ENCODE results near the gene DMBX1. TPM values are rescaled to one million over a fixed set of nuclear protein-coding genes. Genes with fewer than 3 reads are reported as not detected.

The DMBX1 gene
- total RNA-seq, 5 donors from 2014 or later (not counting 1 experiment from before 2014, with no cell fraction given): not detected

DNA sequence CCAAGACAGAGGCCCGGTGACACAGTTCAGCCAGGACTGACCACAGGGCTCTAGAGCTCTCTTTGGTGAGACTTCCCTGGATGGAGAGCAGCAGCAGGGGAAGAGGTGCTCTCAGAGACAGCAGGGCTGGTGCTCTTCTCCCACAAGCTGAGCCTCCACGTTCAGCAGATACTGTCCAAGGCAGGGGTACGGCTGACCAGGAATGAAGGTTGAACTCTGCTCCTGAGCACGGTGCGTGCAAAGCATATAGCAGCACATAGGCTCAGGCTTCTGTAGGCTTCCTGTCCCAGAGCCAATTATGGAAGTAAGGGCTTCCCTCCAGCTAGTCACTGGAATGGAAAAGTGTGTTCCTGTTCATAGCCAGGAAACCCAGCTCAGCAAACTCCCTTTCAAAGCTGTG, 23.9 kb downstream of the DMBX1 start:
- Histone ChIP-seq H3K4me3 (ENCODE audit: control insufficient read depth in 1 of 2, extremely low read depth in 1 of 2, low read length in 1 of 2) (no peak overlapping the region), H3K9me3 (no peaks in the 10 kb centered on the region), H3K36me3 (ENCODE audit: control insufficient read depth in 2 of 2, extremely low read depth in 1 of 2, insufficient read depth in 1 of 2, low read length in 1 of 2) (no peaks in the 10 kb centered on the region), H3K4me1 (ENCODE audit: control insufficient read depth in 1 of 2, extremely low read depth in 1 of 2, insufficient read depth in 2 of 2, low read length in 2 of 2) (peaks cover 0 to 5% of the 10 kb centered on the region in 2 experiments), H3K27ac (ENCODE audit: low read length) (no peak overlapping the region), H3K27me3 (replicated peaks in 1 of 2; ENCODE audit: control insufficient read depth in 2 of 2, extremely low read depth in 1 of 2, insufficient read depth in 2 of 2, low read length in 1 of 2) (peaks cover 3 to 55% of the 10 kb centered on the region in 2 experiments)
- no peak overlapping the region for H3K27ac Mint-ChIP-seq
- H3K9me3 Mint-ChIP-seq: no peaks in the 10 kb centered on the region
- H3K36me3 Mint-ChIP-seq: no peaks in the 10 kb centered on the region
- no peak for ATAC-seq (replicated peaks in 1 of 4)
- H3K4me3 Mint-ChIP-seq: no peak overlapping the region
- peaks cover 41 to 48% of the 10 kb centered on the region in 2 donors for H3K27me3 Mint-ChIP-seq
- CTCF ChIA-PET: interaction anchor here in 1 of 2 donors (0.9 kb wide), 1 partner anchor 13 kb away, joined by 3 read pairs; no protein-coding TSS in a partner anchor
- DNase-seq: no peak
- POLR2A ChIA-PET: no interaction called here
- peaks cover 0 to 9% (median 4%) of the 10 kb centered on the region in 3 donors for H3K4me1 Mint-ChIP-seq
- 67% methylated on average over 5 of the region's 5 CpGs for WGBS (ENCODE audit: insufficient coverage)

DNA sequence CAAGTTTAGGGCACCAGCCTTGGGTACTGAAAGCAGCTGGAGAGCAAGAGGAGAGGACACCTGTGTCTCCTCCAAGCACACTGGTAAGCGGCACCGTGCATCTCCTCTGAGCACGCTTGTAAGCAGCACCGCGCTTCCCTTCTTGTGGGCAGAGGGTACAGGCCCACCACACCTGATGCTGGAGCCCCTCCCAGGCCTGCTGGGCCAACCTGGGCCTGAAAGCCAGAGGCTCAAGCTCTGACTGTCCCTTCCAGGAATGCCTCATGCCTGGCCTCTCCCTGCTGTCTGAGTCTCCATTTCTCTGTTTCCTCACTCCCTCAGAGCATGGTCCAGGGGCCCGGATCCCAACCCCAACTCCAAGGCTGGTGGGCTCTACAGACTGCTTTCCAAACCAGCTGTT, 25.9 kb downstream of the DMBX1 start:
- Mint-ChIP-seq H3K27ac (no peak overlapping the region), H3K36me3 (no peaks in the 10 kb centered on the region), H3K27me3 (peaks cover 46 to 53% of the 10 kb centered on the region in 2 donors), H3K9me3 (no peaks in the 10 kb centered on the region), H3K4me1 (peaks cover 0 to 9% (median 4%) of the 10 kb centered on the region in 3 donors), H3K4me3 (no peak overlapping the region)
- ChIA-PET POLR2A (no interaction called here), CTCF (no interaction called here)
- Histone ChIP-seq H3K36me3 (ENCODE audit: control insufficient read depth in 2 of 2, extremely low read depth in 1 of 2, insufficient read depth in 1 of 2, low read length in 1 of 2) (no peaks in the 10 kb centered on the region), H3K27me3 (replicated peaks in 1 of 2; ENCODE audit: control insufficient read depth in 2 of 2, extremely low read depth in 1 of 2, insufficient read depth in 2 of 2, low read length in 1 of 2) (peaks cover 3 to 59% of the 10 kb centered on the region in 2 experiments), H3K9me3 (no peaks in the 10 kb centered on the region), H3K4me3 (ENCODE audit: control insufficient read depth in 1 of 2, extremely low read depth in 1 of 2, low read length in 1 of 2) (no peak overlapping the region), H3K27ac (ENCODE audit: low read length) (no peak overlapping the region), H3K4me1 (ENCODE audit: control insufficient read depth in 1 of 2, extremely low read depth in 1 of 2, insufficient read depth in 2 of 2, low read length in 2 of 2) (peaks cover 0 to 5% of the 10 kb centered on the region in 2 experiments)
- WGBS (ENCODE audit: insufficient coverage): 77% methylated on average over 5 of the region's 6 CpGs
- DNase-seq (no peak), ATAC-seq (replicated peaks in 1 of 4) (no peak)

DNA sequence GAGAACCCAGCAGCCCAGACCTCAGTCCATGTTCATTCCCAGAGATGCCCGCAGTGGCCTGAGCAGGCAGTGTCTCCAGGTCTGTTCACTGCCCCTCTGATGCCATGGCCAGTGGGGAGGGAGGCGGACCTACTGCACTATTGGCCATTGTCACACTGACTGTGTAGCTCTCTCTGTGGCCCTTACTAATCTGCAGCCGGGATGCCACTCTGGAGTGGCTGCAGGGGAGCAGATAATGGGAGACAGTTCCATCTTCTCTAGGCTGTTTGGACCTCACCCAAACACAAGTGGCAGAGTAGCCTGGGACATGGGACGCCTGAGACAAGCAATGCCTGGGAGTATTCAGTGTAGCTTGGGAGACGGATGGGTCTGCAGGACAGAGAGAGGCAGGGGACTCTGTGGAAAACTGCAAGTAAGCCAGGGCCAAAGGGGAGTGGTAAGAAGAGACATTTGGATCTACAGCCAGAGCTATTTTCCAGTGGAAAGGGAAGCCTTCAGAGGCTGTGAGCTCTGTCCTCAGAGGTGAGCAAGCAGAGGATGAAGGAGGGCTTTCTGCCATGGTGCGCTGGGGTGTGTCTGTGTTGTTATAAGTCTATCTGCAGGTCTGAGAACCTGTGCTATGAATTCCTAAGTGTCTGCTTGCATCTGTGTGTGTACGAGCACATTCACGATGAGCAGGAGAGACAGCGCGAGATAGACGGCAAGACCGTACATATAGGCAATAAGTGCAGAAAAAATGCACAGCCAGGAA, 26.7 kb downstream of the DMBX1 start:
- WGBS (ENCODE audit: insufficient coverage): 73% methylated on average over 12 of the region's 12 CpGs
- no peaks in the 10 kb centered on the region for H3K36me3 ChIP-seq (ENCODE audit: control insufficient read depth in 2 of 2, extremely low read depth in 1 of 2, insufficient read depth in 1 of 2, low read length in 1 of 2)
- no peak overlapping the region for H3K4me3 ChIP-seq (ENCODE audit: control insufficient read depth in 1 of 2, extremely low read depth in 1 of 2, low read length in 1 of 2)
- H3K9me3 Mint-ChIP-seq: no peaks in the 10 kb centered on the region
- ATAC-seq (replicated peaks in 1 of 4) (no peak), DNase-seq (no peak)
- H3K27me3 Mint-ChIP-seq: peaks cover 47 to 55% of the 10 kb centered on the region in 2 donors
- no peak overlapping the region for H3K27ac Mint-ChIP-seq
- peaks cover 0 to 5% of the 10 kb centered on the region in 2 experiments for H3K4me1 ChIP-seq (ENCODE audit: control insufficient read depth in 1 of 2, extremely low read depth in 1 of 2, insufficient read depth in 2 of 2, low read length in 2 of 2)
- peaks cover 0 to 9% (median 4%) of the 10 kb centered on the region in 3 donors for H3K4me1 Mint-ChIP-seq
- no peak overlapping the region for H3K27ac ChIP-seq (ENCODE audit: low read length)
- ChIA-PET POLR2A (no interaction called here), CTCF (no interaction called here)
- H3K4me3 Mint-ChIP-seq: no peak overlapping the region
- H3K27me3 ChIP-seq (replicated peaks in 1 of 2; ENCODE audit: control insufficient read depth in 2 of 2, extremely low read depth in 1 of 2, insufficient read depth in 2 of 2, low read length in 1 of 2): peaks cover 3 to 59% of the 10 kb centered on the region in 2 experiments
- no peaks in the 10 kb centered on the region for H3K9me3 ChIP-seq
- no peaks in the 10 kb centered on the region for H3K36me3 Mint-ChIP-seq

DNA sequence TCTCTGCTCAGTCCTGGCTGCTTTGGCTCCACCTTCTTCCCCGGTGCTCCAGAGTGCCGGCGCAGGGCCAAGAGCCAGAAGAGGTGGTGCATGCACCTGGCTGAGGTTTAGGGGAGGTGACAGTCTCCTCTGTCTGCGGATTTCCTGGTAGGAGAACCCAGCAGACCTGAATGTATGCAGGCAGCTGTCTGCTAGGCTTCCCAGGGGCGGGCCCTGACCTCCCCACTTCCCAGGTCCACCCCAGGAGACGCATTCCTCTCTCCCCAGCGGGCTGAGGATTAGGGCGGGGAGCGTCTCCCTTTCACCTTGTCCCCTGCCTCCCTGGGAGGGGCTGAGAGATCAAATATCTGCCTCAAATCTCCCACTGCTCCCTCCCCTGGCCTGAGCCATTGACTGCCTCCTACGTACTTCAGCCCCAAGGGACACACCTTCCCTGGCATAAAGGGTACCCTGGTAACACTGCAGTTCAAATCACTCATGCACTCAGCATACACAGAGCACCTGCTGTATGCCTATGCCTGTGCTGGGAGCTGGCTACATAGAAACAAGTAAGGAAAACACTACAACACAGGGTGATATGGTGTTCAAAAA, 27.5 kb downstream of the DMBX1 start:
- H3K27ac Mint-ChIP-seq: no peak overlapping the region
- CTCF ChIA-PET: no interaction called here

DNA sequence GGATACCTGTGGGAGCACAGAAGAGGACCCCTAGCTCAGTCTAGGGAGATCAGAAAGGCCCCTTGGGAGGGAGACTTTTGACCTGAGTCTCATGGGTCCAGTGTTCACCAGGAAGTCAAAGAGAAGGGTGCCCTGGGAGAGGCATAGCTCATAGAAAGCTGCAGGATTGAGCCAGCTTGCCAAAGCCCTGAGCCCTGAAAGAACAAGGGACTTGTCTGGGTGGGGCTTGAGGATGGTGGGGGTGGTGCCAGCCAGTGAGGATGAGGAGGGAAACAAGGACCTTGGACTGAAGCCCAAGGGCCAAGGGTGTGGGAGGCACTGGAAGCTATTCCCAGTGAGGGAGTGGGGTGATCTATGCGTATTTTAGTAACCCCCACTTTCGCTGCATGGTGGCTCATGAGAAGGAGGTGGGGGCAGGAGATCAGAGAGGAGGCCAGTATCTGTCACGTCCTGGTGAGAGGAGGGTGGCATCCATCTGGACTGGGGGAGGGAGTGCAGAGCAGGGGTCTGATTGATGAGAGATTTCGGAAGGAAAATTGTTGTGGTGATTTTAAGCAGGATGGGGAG, 28.4 kb downstream of the DMBX1 start:
- WGBS (ENCODE audit: insufficient coverage): 79% methylated on average over 4 of the region's 4 CpGs
- H3K27ac Mint-ChIP-seq: no peak overlapping the region
- no peaks in the 10 kb centered on the region for H3K36me3 ChIP-seq (ENCODE audit: control insufficient read depth in 2 of 2, extremely low read depth in 1 of 2, insufficient read depth in 1 of 2, low read length in 1 of 2)
- ChIA-PET POLR2A (no interaction called here), CTCF (no interaction called here)
- H3K27me3 Mint-ChIP-seq: peaks cover 40 to 45% of the 10 kb centered on the region in 2 donors
- H3K4me1 ChIP-seq (ENCODE audit: control insufficient read depth in 1 of 2, extremely low read depth in 1 of 2, insufficient read depth in 2 of 2, low read length in 2 of 2): peaks cover 0 to 10% of the 10 kb centered on the region in 2 experiments
- no peak overlapping the region for H3K4me3 ChIP-seq (ENCODE audit: control insufficient read depth in 1 of 2, extremely low read depth in 1 of 2, low read length in 1 of 2)
- H3K36me3 Mint-ChIP-seq: no peaks in the 10 kb centered on the region
- ATAC-seq (replicated peaks in 1 of 4) (no peak), DNase-seq (no peak)
- no peaks in the 10 kb centered on the region for H3K9me3 ChIP-seq
- H3K27me3 ChIP-seq (replicated peaks in 1 of 2; ENCODE audit: control insufficient read depth in 2 of 2, extremely low read depth in 1 of 2, insufficient read depth in 2 of 2, low read length in 1 of 2): peaks cover 6 to 56% of the 10 kb centered on the region in 2 experiments
- no peak overlapping the region for H3K4me3 Mint-ChIP-seq
- no peak overlapping the region for H3K27ac ChIP-seq (ENCODE audit: low read length)
- H3K9me3 Mint-ChIP-seq: no peaks in the 10 kb centered on the region
- peaks cover 7 to 9% (median 7%) of the 10 kb centered on the region in 3 donors for H3K4me1 Mint-ChIP-seq

More for the DNA sequence above, 27.5 kb downstream of the DMBX1 start:
- Histone ChIP-seq H3K4me3 (ENCODE audit: control insufficient read depth in 1 of 2, extremely low read depth in 1 of 2, low read length in 1 of 2) (no peak overlapping the region), H3K4me1 (ENCODE audit: control insufficient read depth in 1 of 2, extremely low read depth in 1 of 2, insufficient read depth in 2 of 2, low read length in 2 of 2) (peaks cover 0 to 5% of the 10 kb centered on the region in 2 experiments), H3K36me3 (ENCODE audit: control insufficient read depth in 2 of 2, extremely low read depth in 1 of 2, insufficient read depth in 1 of 2, low read length in 1 of 2) (no peaks in the 10 kb centered on the region), H3K9me3 (no peaks in the 10 kb centered on the region), H3K27me3 (replicated peaks in 1 of 2; ENCODE audit: control insufficient read depth in 2 of 2, extremely low read depth in 1 of 2, insufficient read depth in 2 of 2, low read length in 1 of 2) (peaks cover 3 to 52% of the 10 kb centered on the region in 2 experiments), H3K27ac (ENCODE audit: low read length) (no peak overlapping the region)
- 27% methylated on average over 5 of the region's 10 CpGs for WGBS (ENCODE audit: insufficient coverage)
- Mint-ChIP-seq H3K4me3 (no peak overlapping the region), H3K36me3 (no peaks in the 10 kb centered on the region), H3K4me1 (peaks cover 3 to 9% (median 6%) of the 10 kb centered on the region in 3 donors), H3K27me3 (peaks cover 48 to 54% of the 10 kb centered on the region in 2 donors), H3K9me3 (no peaks in the 10 kb centered on the region)
- no peak for ATAC-seq (replicated peaks in 1 of 4)
- no peak for DNase-seq
- POLR2A ChIA-PET: no interaction called here

DNA sequence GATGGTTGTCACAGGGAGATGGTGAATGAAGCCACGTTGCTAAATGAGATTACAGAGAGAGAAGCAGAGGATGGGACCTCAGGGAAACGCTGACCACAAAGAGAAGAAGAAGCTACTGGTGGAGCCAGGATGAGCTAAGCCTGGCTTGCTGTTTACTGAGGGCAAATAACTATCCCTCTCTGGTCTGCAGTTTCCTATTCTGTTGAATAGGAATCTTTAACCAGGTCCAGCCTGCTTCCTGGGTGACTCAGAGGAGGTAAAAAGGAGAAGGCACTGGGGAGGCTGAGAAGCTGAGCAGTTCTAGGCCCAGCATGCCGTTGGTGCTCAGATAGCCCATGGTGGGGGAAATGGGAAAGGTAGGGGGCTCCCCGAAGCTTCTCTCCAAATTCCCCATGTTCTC, 29.6 kb downstream of the DMBX1 start:
- H3K36me3 Mint-ChIP-seq: no peaks in the 10 kb centered on the region
- H3K27me3 Mint-ChIP-seq: peaks cover 35 to 40% of the 10 kb centered on the region in 2 donors
- no peak for DNase-seq
- no peak for ATAC-seq (replicated peaks in 1 of 4)
- Histone ChIP-seq H3K9me3 (no peaks in the 10 kb centered on the region), H3K27ac (ENCODE audit: low read length) (no peak overlapping the region), H3K4me1 (ENCODE audit: control insufficient read depth in 1 of 2, extremely low read depth in 1 of 2, insufficient read depth in 2 of 2, low read length in 2 of 2) (peaks cover 0 to 10% of the 10 kb centered on the region in 2 experiments), H3K36me3 (ENCODE audit: control insufficient read depth in 2 of 2, extremely low read depth in 1 of 2, insufficient read depth in 1 of 2, low read length in 1 of 2) (no peaks in the 10 kb centered on the region), H3K4me3 (ENCODE audit: control insufficient read depth in 1 of 2, extremely low read depth in 1 of 2, low read length in 1 of 2) (no peak overlapping the region), H3K27me3 (replicated peaks in 1 of 2; ENCODE audit: control insufficient read depth in 2 of 2, extremely low read depth in 1 of 2, insufficient read depth in 2 of 2, low read length in 1 of 2) (peaks cover 5 to 56% of the 10 kb centered on the region in 2 experiments)
- ChIA-PET POLR2A (no interaction called here), CTCF (no interaction called here)
- H3K4me1 Mint-ChIP-seq: peaks cover 7 to 9% (median 7%) of the 10 kb centered on the region in 3 donors
- H3K27ac Mint-ChIP-seq: no peak overlapping the region
- no peak overlapping the region for H3K4me3 Mint-ChIP-seq
- WGBS (ENCODE audit: insufficient coverage): 47% methylated on average over 2 of the region's 4 CpGs
- no peaks in the 10 kb centered on the region for H3K9me3 Mint-ChIP-seq

All from T-cell (primary cell).